GM21367 (cell line): ENCODE results near the gene EXOC4.

Experiments used
- ATAC-seq: cut with Tn5 transposase; IDR thresholded peaks from one replicate; pipeline ENCODE4 v1.9.1; 2021; ENCODE audit not compliant: unreplicated experiment

The EXOC4 gene

GRCh38 chr7:133851411-133851810 is 598.5 kb downstream of the EXOC4 start:
- no peak for ATAC-seq

GRCh38 chr7:133853706-133854276 is 600.9 kb downstream of the EXOC4 start:
- ATAC-seq, result peak; percentile 76

- ATAC-seq, result no peak
Observed at GRCh38 chr7:133854739-133855138, 601.9 kb downstream of the EXOC4 start.

- no peak for ATAC-seq
Observed at GRCh38 chr7:133857376-133858119, 604.7 kb downstream of the EXOC4 start.

- no peak for ATAC-seq
Observed at GRCh38 chr7:133858311-133858710, 605.4 kb downstream of the EXOC4 start.

- ATAC-seq, result no peak
Observed at GRCh38 chr7:133859231-133859630, 606.4 kb downstream of the EXOC4 start.

GRCh38 chr7:133859871-133860450 is 607.1 kb downstream of the EXOC4 start:
- no peak for ATAC-seq

- no peak for ATAC-seq
Observed at GRCh38 chr7:133860628-133861335, 607.9 kb downstream of the EXOC4 start.

- no peak for ATAC-seq
Observed at GRCh38 chr7:133861876-133862275, 609.0 kb downstream of the EXOC4 start.

GRCh38 chr7:133863362-133864061 is 610.6 kb downstream of the EXOC4 start:
- no peak for ATAC-seq

GRCh38 chr7:133869556-133869955 is 616.7 kb downstream of the EXOC4 start:
- ATAC-seq, result no peak

- no peak for ATAC-seq
Observed at GRCh38 chr7:133871757-133872156, 618.9 kb downstream of the EXOC4 start.

- ATAC-seq, result no peak
Observed at GRCh38 chr7:133873187-133873586, 620.3 kb downstream of the EXOC4 start.

- no peak for ATAC-seq
Observed at GRCh38 chr7:133873631-133874030, 620.8 kb downstream of the EXOC4 start.

- ATAC-seq, result no peak
Observed at GRCh38 chr7:133883591-133883990, 630.7 kb downstream of the EXOC4 start.

GRCh38 chr7:133885213-133885612 is 632.3 kb downstream of the EXOC4 start:
- no peak for ATAC-seq

- no peak for ATAC-seq
Observed at GRCh38 chr7:133886086-133886485, 633.2 kb downstream of the EXOC4 start.

GRCh38 chr7:133886797-133887196 is 633.9 kb downstream of the EXOC4 start:
- no peak for ATAC-seq

- ATAC-seq, result no peak
Observed at GRCh38 chr7:133887459-133887858, 634.6 kb downstream of the EXOC4 start.

GRCh38 chr7:133888061-133888930 is 635.4 kb downstream of the EXOC4 start:
- no peak for ATAC-seq
